Mesenchymal stem cell (in vitro differentiated cells and primary cell): ENCODE data around the gene METTL17.
"Not testable (repeated sequence)": the region's sequence is repeated elsewhere in the genome, so short reads cannot be mapped to it uniquely, and the experiment has no call there.

Experiments used
- DNase-seq: peaks from one replicate; pipeline ENCODE4 v3.0.0-alpha.2; 2013
- H2AFZ ChIP-seq: one replicate; pipeline ENCODE4 v1.6.1; 2013; ENCODE audit warnings: low read depth, mild to moderate bottlenecking, control low read depth, inconsistent platforms, low read length, moderate library complexity
- H2AK5ac ChIP-seq: 2 replicates; pipeline ENCODE4 v1.6.1; 2013; ENCODE audit warnings: low read length, moderate library complexity, mild to moderate bottlenecking, inconsistent platforms; ENCODE audit not compliant: severe bottlenecking
- H2BK120ac ChIP-seq: one replicate; pipeline ENCODE4 v1.6.1; 2013; ENCODE audit warnings: low read depth, mild to moderate bottlenecking, inconsistent platforms, low read length, moderate library complexity
- H2BK12ac ChIP-seq, 2 experiments: one replicate each; pipeline ENCODE4 v1.6.1; 2013; ENCODE audit warnings: inconsistent platforms in 2 of 2, low read length in 2 of 2, mild to moderate bottlenecking in 2 of 2, moderate library complexity in 2 of 2, control low read depth in 1 of 2
- H2BK15ac ChIP-seq: one replicate; pipeline ENCODE4 v1.6.1; 2013; ENCODE audit warnings: mild to moderate bottlenecking, low read depth, inconsistent platforms; ENCODE audit not compliant: poor library complexity, severe bottlenecking
- H2BK5ac ChIP-seq: 2 replicates; pipeline ENCODE4 v1.6.1; 2013; ENCODE audit warnings: low read depth, mild to moderate bottlenecking, low read length, control low read depth, inconsistent platforms; ENCODE audit not compliant: poor library complexity, severe bottlenecking
- H3K14ac ChIP-seq, 2 experiments: one replicate each; pipeline ENCODE4 v1.6.1; 2013; ENCODE audit warnings: inconsistent platforms in 2 of 2, low read length in 2 of 2, control low read depth in 1 of 2, mild to moderate bottlenecking in 1 of 2, moderate library complexity in 1 of 2
- H3K18ac ChIP-seq, 2 experiments: one replicate each; pipeline ENCODE4 v1.6.1; 2013; ENCODE audit warnings: inconsistent platforms in 2 of 2, low read length in 2 of 2, control low read depth in 1 of 2, low read depth in 1 of 2, mild to moderate bottlenecking in 1 of 2
- H3K23ac ChIP-seq, 2 experiments: one replicate each; pipeline ENCODE4 v1.6.1; 2013; ENCODE audit warnings: inconsistent platforms in 2 of 2, low read length in 2 of 2, mild to moderate bottlenecking in 2 of 2, moderate library complexity in 2 of 2, control low read depth in 1 of 2
- H3K27ac ChIP-seq: 2 replicates; pipeline ENCODE4 v1.5.1; 2013; ENCODE audit warnings: mild to moderate bottlenecking, moderate library complexity, low read length, control low read depth, inconsistent platforms; ENCODE audit not compliant: poor library complexity, severe bottlenecking
- H3K27me3 ChIP-seq, 2 experiments: 2 replicates each; pipeline versions ENCODE4 v1.6.1 to v1.7.0; 2013; ENCODE audit warnings: low read length in 2 of 2, mild to moderate bottlenecking in 2 of 2, moderate library complexity in 2 of 2, control low read depth in 1 of 2, inconsistent platforms in 1 of 2; ENCODE audit not compliant: control insufficient read depth in 1 of 2, insufficient read depth in 1 of 2
- H3K36me3 ChIP-seq, 2 experiments: 2 replicates each; pipeline versions ENCODE4 v1.6.1 to v1.7.0; 2013; ENCODE audit warnings: low read length in 2 of 2, control low read depth in 1 of 2, inconsistent platforms in 1 of 2, low read depth in 1 of 2, mild to moderate bottlenecking in 1 of 2; ENCODE audit not compliant: insufficient read depth in 2 of 2, control insufficient read depth in 1 of 2
- H3K4ac ChIP-seq, 2 experiments: one replicate each; pipeline ENCODE4 v1.6.1; 2013; ENCODE audit warnings: inconsistent platforms in 2 of 2, low read length in 2 of 2, mild to moderate bottlenecking in 2 of 2, moderate library complexity in 2 of 2, control low read depth in 1 of 2, low read depth in 1 of 2
- H3K4me1 ChIP-seq: 2 replicates; pipeline ENCODE4 v1.6.1; 2013; ENCODE audit warnings: low read depth, low read length, control low read depth; ENCODE audit not compliant: control insufficient read depth, insufficient read depth
- H3K4me2 ChIP-seq: 2 replicates; pipeline ENCODE4 v1.6.1; 2013; ENCODE audit warnings: low read length, mild to moderate bottlenecking, inconsistent platforms; ENCODE audit not compliant: poor library complexity, severe bottlenecking
- H3K4me3 ChIP-seq, 2 experiments: 2 replicates each; pipeline versions ENCODE4 v1.5.1 to v1.7.0; 2013; ENCODE audit warnings: low read length in 2 of 2, mild to moderate bottlenecking in 2 of 2, control low read depth in 1 of 2, low read depth in 1 of 2; ENCODE audit not compliant: insufficient read depth in 1 of 2
- H3K79me1 ChIP-seq: replicated peaks from 2 replicates; pipeline ENCODE4 v1.6.1; 2013; ENCODE audit warnings: mild to moderate bottlenecking, control low read depth, low read length, inconsistent platforms; ENCODE audit not compliant: poor library complexity, severe bottlenecking
- H3K9ac ChIP-seq: 2 replicates; pipeline ENCODE4 v1.7.0; 2013; ENCODE audit warnings: mild to moderate bottlenecking, low read length, moderate library complexity
- H3K9me3 ChIP-seq: 2 replicates; pipeline ENCODE4 v1.7.0; 2013; ENCODE audit warnings: mild to moderate bottlenecking, low read length; ENCODE audit not compliant: control insufficient read depth
- H4K8ac ChIP-seq: one replicate; pipeline ENCODE4 v1.6.1; 2013; ENCODE audit warnings: inconsistent platforms, mild to moderate bottlenecking, low read length, moderate library complexity
- H4K91ac ChIP-seq: one replicate; pipeline ENCODE4 v1.6.1; 2013; ENCODE audit warnings: mild to moderate bottlenecking, low read length, inconsistent platforms
- WGBS: methylation state at CpG from one replicate; pipeline ENCODE4 v1.1.7; 2013; ENCODE audit warnings: mixed read lengths; 5-methylcytosine and 5-hydroxymethylcytosine counted together

The METTL17 gene

DNA sequence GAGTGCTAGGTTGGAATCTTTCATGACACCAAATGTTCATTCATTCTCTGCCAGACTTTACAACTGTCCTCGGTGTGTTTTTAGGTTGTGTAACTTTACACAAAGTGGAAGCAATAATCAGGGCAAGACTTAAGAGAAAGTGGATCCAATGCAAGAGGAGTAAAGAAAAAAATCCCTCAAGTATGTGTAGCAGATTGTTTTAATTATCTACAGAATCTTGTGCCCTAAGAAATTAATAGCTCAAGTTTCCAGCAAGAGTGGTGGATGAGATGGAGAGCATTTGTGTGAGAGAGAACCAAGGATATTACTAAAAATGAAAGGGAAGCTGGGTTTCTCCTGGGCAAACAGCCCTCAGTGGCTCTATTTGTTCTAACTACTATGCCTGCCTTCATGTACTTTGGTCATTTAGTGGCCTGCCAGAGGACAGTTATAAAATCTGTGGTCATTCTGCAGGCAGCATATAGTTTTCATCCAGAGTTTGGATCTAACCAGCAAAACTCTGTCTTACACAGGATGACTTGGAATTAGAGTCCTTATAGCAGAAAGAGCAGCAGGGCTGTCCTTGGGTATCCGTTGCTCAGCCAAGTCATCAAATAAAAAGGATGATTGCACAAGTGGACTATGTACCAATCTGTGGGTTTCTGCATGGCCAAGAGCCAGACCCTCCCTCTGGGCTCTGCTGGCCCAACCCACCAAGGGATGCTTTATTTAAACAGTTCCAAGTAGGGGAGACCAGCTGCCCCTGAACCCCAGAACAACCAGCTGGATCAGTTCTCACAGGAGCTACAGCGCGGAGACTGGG, 34.8 kb upstream of the METTL17 start, which contains the start of gene RNASE2:
TSS of gene RNASE2 (plus strand) at position 752 of the 802 bp plus-strand sequence. CDS start 285 bp downstream, outside the sequence.
- not testable (repeated sequence) for DNase-seq, H3K4me3 ChIP-seq, H3K4me2 ChIP-seq, H3K9ac ChIP-seq, H3K9me3 ChIP-seq, H3K4me1 ChIP-seq, H2BK12ac ChIP-seq, H2AK5ac ChIP-seq, H2AFZ ChIP-seq, H3K27ac ChIP-seq, H4K8ac ChIP-seq, H3K36me3 ChIP-seq, H3K18ac ChIP-seq, H3K79me1 ChIP-seq, H2BK120ac ChIP-seq, H3K14ac ChIP-seq, H3K23ac ChIP-seq, H3K4ac ChIP-seq, H2BK5ac ChIP-seq, H4K91ac ChIP-seq, H2BK15ac ChIP-seq
- H3K27me3 ChIP-seq, result peaks cover 13 to 21% of the 10 kb centered on the region in 2 experiments
- WGBS, result 88% methylated on average over 3 of the region's 4 CpGs

DNA sequence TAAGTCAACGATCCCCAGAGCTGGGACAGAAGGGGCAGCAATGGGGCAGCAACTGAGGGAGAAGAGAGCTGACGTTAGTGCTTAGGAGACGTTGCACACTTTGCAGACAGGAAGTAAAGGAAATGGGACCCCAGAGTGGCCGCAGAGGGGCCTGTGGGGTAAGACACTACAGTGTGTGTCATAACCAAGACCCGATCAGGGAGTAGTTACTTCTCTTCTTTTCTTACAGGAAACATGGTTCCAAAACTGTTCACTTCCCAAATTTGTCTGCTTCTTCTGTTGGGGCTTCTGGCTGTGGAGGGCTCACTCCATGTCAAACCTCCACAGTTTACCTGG, 34.3 kb upstream of the METTL17 start:
- WGBS, result 66% methylated on average over 5 of the region's 5 CpGs

DNA sequence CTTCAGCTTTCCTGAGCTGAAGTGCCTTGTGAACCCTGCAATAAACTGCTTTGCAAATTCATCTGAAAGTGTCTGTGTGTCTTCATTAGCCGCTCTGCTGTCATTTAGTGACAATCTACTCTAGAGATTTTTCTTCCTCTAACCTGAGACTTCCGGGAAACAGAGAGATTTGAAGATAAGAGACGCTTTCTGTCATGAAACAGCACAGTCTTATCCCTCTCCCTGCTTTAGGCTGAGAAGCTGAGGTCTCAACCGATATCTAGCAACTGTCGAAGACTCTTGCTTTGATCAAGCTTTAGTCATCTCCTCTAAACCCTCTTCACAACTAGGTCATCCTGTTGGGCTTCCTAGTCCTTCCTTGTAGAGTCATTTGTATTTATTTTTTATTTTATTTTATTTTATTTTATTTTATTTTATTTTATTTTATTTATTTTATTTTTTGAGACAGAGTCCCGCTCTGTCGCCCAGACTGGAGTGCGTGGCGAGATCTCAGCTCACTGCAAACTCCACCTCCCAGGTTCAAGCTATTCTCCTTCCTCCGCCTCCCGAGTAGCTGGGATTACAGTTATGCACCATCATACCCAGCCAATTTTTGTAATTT, 33.3 kb upstream of the METTL17 start:
- no peak overlapping the region for H2AK5ac ChIP-seq
- peaks cover 13 to 21% of the 10 kb centered on the region in 2 experiments for H3K27me3 ChIP-seq
- no peak overlapping the region for H3K9ac ChIP-seq
- no peak overlapping the region for H2BK5ac ChIP-seq
- no peaks in the 10 kb centered on the region for H3K36me3 ChIP-seq
- H2BK120ac ChIP-seq, result no peak overlapping the region
- H3K79me1 ChIP-seq, result no peaks in the 10 kb centered on the region
- H2BK15ac ChIP-seq, result no peak overlapping the region
- H2BK12ac ChIP-seq, result no peak overlapping the region
- H3K18ac ChIP-seq, result no peak overlapping the region
- no peaks in the 10 kb centered on the region for H3K9me3 ChIP-seq
- H4K91ac ChIP-seq, result no peak overlapping the region
- H3K23ac ChIP-seq, result no peak overlapping the region
- H4K8ac ChIP-seq, result no peak overlapping the region
- H3K14ac ChIP-seq, result no peak overlapping the region
- no peak overlapping the region for H3K4me2 ChIP-seq
- no peak overlapping the region for H3K27ac ChIP-seq
- 76% methylated on average over 9 of the region's 11 CpGs for WGBS
- DNase-seq, result no peak
- no peaks in the 10 kb centered on the region for H3K4me1 ChIP-seq
- no peak overlapping the region for H3K4me3 ChIP-seq
- H3K4ac ChIP-seq, result no peak overlapping the region
- no peak overlapping the region for H2AFZ ChIP-seq

More for the DNA sequence above, 34.3 kb upstream of the METTL17 start:
- H4K91ac ChIP-seq, H3K4me3 ChIP-seq, H3K79me1 ChIP-seq, H4K8ac ChIP-seq, H3K4me1 ChIP-seq, H3K36me3 ChIP-seq, H3K9ac ChIP-seq, DNase-seq, H2BK120ac ChIP-seq, H3K27ac ChIP-seq, H3K4me2 ChIP-seq, H2AFZ ChIP-seq, H3K4ac ChIP-seq, H3K23ac ChIP-seq, H3K9me3 ChIP-seq, H2BK15ac ChIP-seq, H2BK5ac ChIP-seq, H2AK5ac ChIP-seq, H3K18ac ChIP-seq, H3K14ac ChIP-seq, H2BK12ac ChIP-seq: not testable (repeated sequence)
- H3K27me3 ChIP-seq, result peaks cover 13 to 21% of the 10 kb centered on the region in 2 experiments

DNA sequence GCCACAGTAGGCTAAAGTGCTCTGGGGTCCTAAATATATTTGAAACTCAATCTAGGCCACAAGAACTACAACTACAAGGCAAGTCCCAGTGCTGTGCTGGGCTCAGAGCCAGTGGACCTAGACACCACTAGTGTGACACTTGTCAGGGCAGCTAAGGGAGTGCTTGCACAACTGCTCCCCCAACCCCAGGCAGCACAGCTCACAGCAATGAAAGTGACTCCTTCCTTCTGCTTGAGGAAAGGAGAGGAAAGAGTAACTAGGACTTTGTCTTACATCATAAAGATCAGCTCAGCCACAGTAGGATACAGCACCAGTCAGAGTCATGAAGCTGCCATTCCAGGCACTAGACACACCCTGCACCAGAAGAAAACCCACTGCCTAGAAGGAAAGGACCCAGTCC, 30.8 kb upstream of the METTL17 start:
- H2BK120ac ChIP-seq, H2AFZ ChIP-seq, H4K8ac ChIP-seq, H2BK15ac ChIP-seq, DNase-seq, H2AK5ac ChIP-seq, H3K27ac ChIP-seq, H3K4me2 ChIP-seq, H4K91ac ChIP-seq, H3K23ac ChIP-seq, H3K36me3 ChIP-seq, H2BK12ac ChIP-seq, H3K4ac ChIP-seq, H3K18ac ChIP-seq, H3K79me1 ChIP-seq, H3K9me3 ChIP-seq, H3K4me3 ChIP-seq, H2BK5ac ChIP-seq, H3K9ac ChIP-seq, H3K14ac ChIP-seq, H3K4me1 ChIP-seq: not testable (repeated sequence)
- peaks cover 13 to 17% of the 10 kb centered on the region in 2 experiments for H3K27me3 ChIP-seq
